Stimulated activated CD4-positive, alpha-beta T cell treated with anti-CD3 and anti-CD28 coated beads, Interleukin-15, amount 100 ng/mL, for 24 hours (primary cell): ENCODE measurements around the gene ALDH2.
"Not testable (repeated sequence)": the region's sequence is repeated elsewhere in the genome, so short reads cannot be mapped to it uniquely, and the experiment has no call there.

Experiments used
- DNase-seq: peaks from one replicate; pipeline ENCODE4 v3.0.0-alpha.2; 2020

Gene ALDH2

DNA sequence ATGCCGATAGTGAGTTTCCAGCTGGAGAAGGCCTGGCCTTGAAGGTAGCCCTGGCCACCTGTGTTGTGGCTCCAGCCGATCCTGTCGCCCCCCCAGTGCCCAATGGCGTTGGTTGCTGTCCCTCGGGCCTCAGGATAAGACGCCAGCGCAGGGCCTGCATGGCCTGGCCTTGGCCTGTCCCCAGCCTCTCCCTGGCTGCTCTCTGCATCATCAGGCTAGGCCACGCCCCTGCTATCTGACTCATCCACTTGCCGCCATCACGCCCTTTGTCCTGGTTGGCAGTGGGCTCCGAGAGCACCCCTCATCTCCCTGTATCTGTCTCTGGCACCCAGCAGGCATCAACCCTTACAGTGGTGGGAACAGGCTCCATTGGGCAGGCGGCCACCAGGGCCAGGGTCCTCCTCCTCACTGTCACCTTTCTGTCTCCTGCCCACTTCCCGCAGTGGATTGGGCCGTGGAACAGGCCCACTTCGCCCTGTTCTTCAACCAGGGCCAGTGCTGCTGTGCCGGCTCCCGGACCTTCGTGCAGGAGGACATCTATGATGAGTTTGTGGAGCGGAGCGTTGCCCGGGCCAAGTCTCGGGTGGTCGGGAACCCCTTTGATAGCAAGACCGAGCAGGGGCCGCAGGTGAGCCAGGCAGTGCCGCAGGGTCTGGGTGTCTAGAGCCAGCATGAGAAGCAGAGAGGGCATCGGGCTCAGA lies 25.6 kb downstream of the ALDH2 start:
- no peak for DNase-seq

DNA sequence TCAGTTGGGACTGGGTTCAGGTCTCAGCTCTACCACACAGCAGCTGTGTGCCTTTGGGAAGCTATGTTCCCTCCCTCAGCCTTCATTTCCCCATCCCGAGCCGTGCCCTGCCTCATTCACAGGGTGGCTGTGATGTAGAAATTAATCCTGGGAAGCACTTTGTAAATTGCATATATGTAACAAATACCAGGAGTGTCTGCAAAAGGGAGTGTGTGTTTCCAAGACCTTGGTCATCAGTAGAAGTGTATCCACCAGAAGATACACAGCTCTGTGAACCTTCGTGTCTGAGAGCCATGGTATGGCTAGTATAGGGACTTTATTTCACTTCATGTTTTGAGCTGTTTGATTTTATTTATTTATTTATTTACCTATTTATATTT lies 26.1 kb downstream of the ALDH2 start:
- no peak for DNase-seq

DNA sequence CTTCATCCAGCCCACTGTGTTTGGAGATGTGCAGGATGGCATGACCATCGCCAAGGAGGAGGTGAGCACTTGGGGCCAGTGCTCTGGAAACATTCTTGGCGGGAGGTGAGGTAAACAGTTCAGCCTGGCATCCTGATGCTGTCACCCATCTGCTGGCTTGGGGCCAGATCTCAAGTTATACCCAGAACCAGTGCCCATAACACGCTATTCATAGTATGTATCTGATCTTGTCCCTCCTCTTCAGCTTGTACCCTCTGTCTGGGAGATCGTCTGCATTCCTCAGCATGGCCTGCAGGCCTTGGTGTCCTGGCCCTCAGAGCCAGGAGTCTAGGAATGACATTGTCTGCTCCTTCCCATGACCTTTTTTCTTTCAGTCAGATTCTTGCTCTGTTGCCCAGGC lies 31.4 kb downstream of the ALDH2 start:
- no peak for DNase-seq

DNA sequence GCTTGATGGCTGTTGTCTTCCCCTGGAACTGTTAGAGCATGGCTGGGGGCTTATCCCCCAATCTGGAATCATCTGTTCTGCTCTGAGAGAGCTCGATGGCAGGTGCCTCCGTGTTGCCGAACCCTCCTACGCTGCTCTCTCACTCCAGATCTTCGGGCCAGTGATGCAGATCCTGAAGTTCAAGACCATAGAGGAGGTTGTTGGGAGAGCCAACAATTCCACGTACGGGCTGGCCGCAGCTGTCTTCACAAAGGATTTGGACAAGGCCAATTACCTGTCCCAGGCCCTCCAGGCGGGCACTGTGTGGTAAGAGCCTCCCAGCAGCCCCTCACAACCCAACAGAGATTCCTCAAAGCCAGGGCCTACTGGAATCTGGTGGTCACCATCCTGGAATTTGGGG lies 33.0 kb downstream of the ALDH2 start:
- no peak for DNase-seq

DNA sequence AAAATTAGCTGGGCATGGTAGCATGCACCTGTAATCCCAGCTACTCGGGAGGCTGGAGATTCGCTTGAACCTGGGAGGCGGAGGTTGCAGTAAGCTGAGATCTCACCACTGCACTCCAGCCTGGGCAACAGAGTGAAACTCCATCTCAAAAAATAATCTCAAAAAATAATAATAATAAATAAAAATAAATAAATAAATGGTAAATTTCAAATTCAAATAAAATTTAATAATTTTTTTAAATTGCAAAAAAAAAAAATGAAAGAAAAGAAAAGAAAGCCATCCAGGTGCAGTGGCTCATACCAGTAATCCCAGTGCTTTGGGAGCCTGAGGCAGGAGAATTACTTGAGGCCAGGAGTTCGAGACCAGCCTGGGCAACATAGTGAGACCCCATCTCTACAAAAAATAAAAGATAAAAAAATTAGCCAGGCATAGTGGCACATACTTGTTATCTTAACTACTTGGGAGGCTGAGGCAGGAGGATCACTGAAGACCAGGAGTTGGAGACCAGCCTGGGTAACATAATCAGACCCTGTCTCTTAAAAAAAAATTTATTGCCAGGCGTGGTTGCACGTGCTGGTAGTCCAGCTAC lies 36.4 kb downstream of the ALDH2 start:
- no peak for DNase-seq

DNA sequence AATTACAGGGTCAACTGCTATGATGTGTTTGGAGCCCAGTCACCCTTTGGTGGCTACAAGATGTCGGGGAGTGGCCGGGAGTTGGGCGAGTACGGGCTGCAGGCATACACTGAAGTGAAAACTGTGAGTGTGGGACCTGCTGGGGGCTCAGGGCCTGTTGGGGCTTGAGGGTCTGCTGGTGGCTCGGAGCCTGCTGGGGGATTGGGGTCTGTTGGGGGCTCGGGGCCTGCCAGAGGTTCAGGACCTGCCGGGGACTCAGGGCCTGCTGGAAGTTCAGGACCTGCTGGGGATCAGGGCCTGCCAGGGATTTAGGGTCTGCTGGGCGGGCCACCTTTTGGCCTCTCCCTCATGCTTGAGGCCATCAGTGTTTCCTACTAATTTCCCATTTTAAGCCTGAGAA lies 37.1 kb downstream of the ALDH2 start:
- DNase-seq, result no peak

DNA sequence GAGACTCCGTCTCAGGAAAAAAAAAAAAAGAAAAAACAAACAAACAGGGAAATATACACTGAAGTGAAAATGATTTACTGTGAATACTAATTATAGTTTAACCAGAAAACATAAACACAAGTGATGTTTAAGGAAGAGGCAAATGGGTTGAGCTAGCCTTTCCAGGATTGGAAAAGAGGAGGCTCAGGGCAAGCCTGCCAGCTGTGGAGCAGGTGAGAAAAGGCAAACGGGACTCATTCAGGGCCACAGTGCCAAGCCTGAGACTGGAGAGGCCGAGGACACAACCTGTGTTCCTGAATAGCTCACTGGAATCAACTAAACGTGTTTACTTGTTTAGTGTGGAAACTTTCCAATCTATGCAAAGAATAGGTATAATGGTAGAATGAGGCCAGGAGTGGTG lies 39.6 kb downstream of the ALDH2 start:
- no peak for DNase-seq

DNA sequence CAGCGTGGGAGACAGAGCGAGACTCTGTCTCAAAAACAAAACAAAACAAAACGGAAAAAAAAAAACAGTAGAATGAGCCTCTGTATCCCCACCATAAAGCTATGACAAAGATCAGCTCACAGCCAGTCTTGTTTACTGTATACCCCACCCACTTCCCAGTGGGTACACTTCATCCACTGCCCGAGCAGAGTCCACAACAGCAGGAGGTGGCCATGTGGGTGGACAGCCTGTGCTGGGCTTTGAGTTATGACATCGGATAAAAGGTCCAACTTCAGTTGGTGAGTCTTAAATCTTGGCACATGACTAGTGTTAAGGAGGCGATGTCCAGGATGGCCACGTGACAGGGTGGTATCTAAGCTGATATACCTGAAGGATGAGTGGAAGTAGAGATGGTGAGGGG lies 40.5 kb downstream of the ALDH2 start:
- no peak for DNase-seq

DNA sequence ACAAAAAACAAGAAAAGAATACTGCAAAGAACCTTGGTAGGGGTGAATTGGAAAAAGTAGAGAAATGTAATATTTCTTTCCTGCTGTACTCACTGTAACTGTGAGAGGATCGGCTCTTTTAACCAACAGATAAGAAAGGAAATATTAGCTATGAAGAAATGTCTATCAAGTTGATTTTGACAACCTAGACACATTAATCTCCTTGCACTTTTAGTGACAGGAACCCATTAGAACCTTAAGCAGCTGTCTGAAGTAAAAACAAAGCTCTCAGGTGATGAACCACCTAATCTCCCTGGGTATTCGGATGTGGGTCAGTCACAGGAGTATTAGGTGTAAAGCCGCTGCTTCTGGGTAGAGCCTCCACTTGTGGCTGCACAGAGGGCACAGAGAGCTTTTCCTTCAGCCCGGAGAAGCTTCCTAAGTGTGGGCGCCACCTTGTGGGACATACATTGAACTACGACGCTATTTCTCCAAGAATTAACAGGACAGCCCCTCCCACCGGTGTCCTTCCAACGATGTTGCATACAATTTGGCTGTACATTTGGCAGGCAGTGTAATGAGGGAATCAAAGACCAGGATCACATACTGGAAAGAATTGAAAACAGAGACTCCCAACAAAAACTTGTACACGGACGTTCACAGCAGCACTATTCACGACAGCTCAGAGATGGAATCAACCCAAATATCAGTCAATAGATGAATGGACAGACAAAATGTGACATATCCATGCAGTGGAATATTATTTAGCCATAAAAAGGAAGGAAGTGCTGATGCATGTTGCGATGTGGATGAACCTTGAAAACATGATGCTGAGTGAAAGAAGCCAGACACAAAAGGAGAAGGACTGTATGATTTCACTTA lies 46.4 kb downstream of the ALDH2 start:
- peak; percentile 77 for DNase-seq

DNA sequence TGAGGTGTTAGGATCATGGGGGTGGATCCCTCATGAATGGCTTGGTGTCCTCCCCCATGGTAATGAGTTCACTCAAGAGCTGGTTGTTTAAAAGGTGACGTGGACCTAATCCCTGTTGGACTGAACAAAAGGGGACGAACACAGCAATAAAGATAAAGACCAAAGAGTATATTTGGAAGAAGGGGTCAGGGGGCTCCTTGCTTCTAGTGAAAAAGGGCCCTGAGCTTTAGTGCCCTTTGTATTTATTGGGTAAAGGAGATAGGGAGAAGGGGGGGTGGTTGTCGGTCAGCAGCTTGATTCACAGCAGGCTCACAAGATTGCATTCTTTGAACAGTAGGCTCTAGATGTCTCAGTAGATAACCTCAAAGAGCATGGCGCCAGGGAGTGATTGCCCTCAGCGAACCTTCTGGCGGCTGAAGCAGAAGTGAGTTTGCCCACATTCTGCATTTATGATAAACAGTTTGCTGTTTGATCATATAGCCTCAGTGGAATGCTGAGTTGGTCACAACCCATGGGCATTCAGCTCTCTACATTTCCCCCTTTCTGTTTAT lies 49.4 kb downstream of the ALDH2 start:
- no peak for DNase-seq

DNA sequence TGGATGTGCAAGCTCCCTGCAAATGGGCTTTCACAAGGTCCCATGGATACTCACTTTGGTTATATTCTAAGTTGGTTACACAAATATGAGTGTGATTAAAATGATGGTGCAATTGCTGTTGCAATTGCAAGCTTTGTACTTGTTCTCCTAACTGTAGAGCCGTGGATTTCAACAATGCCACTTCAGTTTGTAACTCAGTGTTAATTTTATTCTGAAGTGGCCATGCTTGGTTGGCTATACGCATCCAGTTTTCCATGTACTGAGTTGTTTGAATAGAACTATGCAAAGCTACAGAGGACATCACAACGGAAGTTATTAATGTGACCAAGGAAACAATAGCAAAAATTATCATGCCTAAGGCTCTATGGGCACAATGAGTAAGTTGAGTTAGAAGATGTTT lies 50.2 kb downstream of the ALDH2 start:
- not testable (repeated sequence) for DNase-seq

DNA sequence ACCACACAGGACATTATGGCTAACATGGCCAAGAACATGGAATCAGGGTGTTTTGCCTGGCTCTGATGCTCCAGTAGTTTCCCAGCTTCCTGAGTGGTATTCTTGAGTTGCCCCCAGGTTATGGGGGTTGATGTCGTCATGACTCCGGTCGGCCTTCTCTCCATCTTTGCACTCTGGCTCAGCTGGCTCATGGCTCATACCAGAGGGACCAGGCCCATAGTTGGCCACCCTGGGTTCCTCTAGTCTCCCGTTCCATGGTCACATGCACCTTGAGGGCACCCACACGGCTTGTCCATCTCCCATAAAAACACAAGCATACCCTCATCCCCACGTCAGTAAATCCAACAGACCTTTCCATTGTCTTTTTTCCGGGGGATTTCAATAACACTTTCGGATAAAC lies 51.6 kb downstream of the ALDH2 start:
- no peak for DNase-seq

DNA sequence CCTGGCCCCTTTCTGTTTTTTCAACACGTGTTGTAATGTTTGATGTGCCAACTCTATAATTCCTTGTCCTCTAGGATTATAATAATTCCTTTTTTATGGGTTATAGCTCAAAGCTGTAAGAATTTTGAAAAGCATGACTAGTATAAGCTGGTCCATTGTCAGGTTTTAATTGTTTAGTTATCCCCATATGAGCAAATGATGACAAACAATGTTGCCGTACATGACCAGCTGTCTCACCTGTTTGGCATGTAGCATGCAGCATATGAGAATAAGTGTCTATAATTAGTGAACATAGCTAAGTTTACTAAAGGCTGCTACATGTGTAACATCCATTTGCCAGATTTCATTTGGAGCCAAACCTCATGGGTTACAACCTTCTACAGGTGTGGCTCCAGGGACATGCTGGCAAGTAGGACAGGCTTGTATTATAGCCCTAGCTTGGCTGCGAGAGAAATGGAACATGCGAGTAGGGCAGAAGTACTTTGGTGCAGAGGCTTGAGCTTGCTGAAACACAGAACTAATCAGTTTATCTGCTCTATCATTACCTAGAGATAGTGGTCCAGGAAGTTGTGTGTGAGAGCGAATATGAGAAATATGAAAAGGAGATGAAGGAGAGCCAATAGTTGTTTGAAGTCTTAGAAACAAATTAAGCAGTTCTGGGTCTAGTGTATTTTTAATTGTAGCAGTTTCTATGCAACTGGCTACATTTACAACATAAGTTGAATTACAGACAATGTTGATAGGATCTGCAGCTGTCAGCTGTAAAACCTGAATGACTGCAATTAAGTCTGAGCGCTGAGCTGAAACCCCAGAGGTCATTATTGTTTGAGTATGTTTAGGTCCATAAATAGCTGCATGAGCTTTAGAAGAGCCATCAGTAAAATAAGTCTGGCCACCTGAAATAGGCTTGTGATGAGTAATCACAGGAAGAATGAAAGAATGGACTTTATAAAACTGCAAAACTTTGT lies 52.7 kb downstream of the ALDH2 start:
- DNase-seq, result no peak

DNA sequence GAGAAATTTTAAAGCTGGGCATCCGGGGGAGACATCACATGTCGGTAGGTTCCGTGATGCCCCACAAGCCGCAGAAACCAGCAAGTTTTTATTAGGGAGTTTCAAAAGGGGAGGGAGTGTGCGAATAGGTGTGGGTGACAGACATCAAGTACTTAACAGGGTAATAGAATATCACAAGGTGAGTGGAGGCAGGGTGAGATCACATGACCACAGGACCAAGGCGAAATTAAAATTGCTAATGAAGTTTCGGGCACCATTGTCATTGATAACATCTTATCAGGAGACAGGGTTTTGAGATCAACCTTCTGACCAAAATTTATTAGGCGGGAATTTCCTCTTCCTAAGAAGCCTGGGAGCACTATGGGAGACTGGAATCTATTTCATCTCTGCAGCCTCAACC lies 54.1 kb downstream of the ALDH2 start:
- DNase-seq, result not testable (repeated sequence)

DNA sequence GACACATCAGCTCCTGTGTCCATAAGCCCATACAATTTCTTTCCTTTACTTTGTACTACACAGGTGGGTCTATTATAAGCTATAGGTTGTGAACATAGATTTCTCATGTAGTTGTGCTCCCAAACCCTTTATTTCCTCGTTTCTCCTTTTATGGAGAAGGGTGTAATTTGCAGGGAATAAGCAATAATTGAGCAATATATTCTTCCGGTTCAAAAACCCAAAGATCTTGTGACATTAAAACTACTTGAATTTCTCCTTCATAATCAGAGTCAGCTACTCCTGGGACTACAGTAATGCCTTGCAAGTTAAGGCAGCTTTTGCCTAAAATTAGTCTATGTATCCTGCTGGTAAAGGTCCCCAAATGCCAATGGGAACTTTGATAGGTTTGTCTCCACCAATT lies 56.2 kb downstream of the ALDH2 start:
- DNase-seq, result no peak

DNA sequence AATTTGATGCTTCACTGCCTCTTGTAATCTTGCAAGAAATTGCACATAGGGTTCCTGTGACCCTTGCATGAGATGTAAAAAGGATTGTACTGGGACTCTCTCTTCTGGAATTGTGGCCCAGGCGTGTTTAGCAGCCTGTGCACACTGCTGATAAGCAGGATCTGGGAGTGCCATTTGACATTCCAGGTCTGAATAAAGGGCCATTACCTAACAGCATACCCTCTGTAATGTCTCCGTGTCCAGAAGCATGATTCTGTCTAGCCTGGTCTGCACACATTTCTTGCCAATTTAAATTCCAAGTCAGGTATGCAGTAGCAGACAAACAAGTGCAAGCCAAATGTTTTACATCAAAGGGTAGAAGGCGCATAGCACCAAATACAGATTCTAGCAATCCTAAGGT lies 57.2 kb downstream of the ALDH2 start:
- no peak for DNase-seq

DNA sequence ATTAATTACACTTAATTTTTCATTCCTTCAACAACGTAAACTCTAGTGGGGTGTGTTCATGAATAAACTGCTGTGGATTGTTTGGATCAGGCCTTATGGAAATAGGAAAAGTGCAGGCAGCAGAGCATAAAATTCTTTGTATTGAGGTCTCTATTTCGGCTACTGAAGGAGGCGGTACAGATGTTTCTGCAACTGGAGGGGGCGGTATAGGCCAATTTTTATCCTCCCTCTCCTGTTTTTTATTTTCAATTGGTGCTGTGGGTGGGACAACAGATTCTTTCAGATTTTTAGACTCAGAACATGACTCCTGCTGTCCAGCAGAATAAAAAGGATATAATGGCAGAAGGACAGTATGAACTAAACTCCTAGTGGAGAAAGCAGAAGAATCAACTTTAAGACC lies 57.6 kb downstream of the ALDH2 start:
- DNase-seq, result not testable (repeated sequence)

DNA sequence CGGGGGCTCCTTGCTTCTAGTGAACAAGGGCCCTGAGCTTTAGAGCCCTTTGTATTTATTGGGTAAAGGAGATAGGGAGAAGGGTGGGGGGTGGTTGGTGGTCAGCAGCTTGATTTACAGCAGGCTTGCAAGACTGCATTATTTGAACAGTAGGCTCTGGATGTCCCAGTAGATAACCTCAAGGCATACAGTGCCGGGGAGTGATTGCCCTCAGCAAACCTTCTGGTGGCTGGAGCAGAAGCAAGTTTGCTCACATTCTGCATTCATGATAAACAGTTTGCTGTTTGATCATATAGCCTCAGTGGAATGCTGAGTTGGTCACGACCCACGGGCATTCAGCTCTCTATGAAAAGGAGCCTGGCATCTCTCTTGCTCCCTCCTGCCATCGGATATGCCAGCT lies 58.8 kb downstream of the ALDH2 start:
- no peak for DNase-seq

DNA sequence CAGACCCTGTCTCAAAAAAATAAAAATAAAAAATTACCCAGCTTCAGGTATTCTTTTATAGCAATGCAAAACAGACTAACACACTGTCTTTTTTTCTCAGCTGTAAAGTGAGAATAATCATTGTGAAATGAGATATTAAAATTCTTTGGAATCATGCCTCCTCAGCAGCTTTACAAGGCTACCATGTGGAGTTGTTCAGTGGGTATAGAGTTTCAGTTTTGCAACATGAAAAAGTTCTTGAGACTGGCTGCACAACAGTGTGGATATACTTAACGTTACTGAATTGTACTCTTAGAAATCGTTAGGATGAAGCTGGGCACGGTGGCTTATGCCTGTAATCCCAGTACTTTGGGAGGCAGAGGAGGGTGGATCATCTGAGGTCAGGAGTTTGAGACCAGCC lies 59.6 kb downstream of the ALDH2 start:
- no peak for DNase-seq

DNA sequence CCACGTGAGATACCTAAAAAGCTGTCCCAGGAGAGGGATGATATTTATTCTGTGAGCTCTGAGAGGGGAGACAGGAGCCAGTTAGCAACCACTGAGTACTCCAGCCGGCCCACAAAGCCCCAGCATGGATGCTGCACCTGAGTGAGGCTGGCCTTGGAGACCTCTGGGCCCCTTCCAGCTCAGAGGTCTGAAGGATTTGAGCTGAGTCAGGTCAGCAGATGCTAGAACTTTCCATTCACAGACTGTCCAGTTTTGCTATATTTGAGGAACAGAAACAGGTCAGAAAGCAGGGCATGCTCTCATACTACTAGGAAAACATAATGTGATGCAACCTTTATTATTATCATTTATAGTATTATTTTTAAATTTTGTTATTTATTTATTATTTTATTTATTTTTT lies 60.3 kb downstream of the ALDH2 start:
- DNase-seq, result no peak

DNA sequence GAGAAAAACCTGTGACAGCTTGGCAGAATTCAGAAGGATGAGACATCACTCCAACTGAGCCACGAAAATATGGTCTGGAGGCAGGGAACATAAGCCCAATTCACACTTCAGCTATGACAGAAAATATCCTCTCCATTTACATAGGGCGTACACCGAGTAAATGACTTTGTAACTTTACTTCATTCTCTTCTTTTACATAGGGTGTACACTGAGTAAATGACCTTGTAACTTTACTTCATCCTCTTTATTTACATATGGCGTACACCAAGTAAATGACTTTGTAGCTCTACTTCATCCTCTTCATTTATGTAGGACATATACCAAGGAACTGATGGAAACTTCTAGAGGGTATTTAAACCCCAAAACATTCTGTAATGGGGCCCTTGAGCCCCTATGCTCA lies 61.2 kb downstream of the ALDH2 start:
- DNase-seq, result no peak

DNA sequence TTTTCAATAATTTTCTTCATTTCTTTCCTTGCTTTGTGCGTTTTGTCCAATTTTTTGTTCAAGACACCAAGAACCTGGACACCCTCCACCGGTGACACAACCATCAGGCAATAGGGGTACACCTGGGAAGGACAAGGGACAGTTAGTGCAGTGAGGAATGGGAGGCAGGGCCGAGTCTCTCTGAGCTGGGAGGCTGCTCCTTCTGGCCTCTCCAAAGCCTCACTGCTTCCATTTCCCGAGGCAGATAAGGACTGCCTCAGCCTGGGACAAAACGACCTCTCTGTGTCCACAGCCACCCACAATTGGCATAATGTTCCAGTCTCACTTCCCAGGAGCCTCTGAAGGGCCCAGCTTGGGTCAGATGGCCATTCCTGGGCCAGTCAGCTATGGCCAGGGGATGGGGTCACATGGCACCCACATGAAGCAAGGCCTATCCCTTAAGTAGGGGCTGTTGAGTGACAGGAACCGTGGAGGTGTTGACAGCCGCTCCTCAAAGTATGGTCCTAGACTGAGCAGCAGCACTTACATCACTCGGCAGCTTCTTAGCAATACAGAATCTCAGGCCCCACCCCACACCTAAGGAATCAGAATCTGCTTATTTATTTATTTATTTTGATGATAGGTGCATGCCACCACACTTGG lies 61.7 kb downstream of the ALDH2 start:
- no peak for DNase-seq
